WTC11 (cell line): Measurements from ENCODE around the gene NPFFR1. TPM values are rescaled to one million over a fixed set of nuclear protein-coding genes. Genes with fewer than 3 reads are reported as not detected.

ENCODE experiments used
- ATAC-seq: fragments of 200-7000 bp; cut with Tn5 transposase; 2 replicates; pipeline ENCODE4 v1.10.0; 2021; ENCODE audit warnings: mild to moderate bottlenecking, moderate library complexity
- CTCF ChIA-PET: fragments of 300-600 bp; sonication (Branson Sonifier 250); formaldehyde crosslinking; loops from one replicate; lab custom pipeline; 2021; ENCODE audit warnings: antibody characterized with exemption; lab: Charles Lee
- POLR2A ChIA-PET: fragments of 350-600 bp; sonication (Branson Sonifier 250); formaldehyde crosslinking; loops from one replicate; lab custom pipeline; 2021; ENCODE audit warnings: antibody characterized with exemption; lab: Charles Lee
- DNase-seq: peaks from one replicate; pipeline ENCODE4 v3.0.0; 2021; ENCODE audit warnings: low spot score
- H3K27ac Mint-ChIP-seq: 2 replicates; pipeline ENCODE4 v1.8.0; 2021; ENCODE audit warnings: mixed read lengths
- H3K27me3 Mint-ChIP-seq: 2 replicates; pipeline ENCODE4 v1.8.0; 2021; ENCODE audit warnings: low read depth, mild to moderate bottlenecking, moderate library complexity, mixed read lengths
- H3K36me3 Mint-ChIP-seq: 2 replicates; pipeline ENCODE4 v1.8.0; 2021; ENCODE audit warnings: mixed read lengths
- H3K4me1 Mint-ChIP-seq: 2 replicates; pipeline ENCODE4 v1.8.0; 2022; ENCODE audit warnings: mixed read lengths
- H3K4me3 Mint-ChIP-seq: 2 replicates; pipeline ENCODE4 v1.8.0; 2021; ENCODE audit warnings: mild to moderate bottlenecking, moderate library complexity, mixed read lengths
- H3K9me3 Mint-ChIP-seq: 2 replicates; pipeline ENCODE4 v1.8.0; 2021; ENCODE audit warnings: mixed read lengths
- CREB1 ChIP-seq: sonication (generic); formaldehyde crosslinking; IDR thresholded peaks from 2 replicates; pipeline ENCODE4 v1.8.0; 2023; ENCODE audit warnings: mild to moderate bottlenecking, missing genetic modification reagents
- CREM ChIP-seq: sonication (generic); formaldehyde crosslinking; IDR thresholded peaks from 2 replicates; pipeline ENCODE4 v1.8.1; 2022; ENCODE audit warnings: mild to moderate bottlenecking, missing genetic modification reagents, moderate library complexity
- ETV6 ChIP-seq: sonication (generic); formaldehyde crosslinking; IDR thresholded peaks from 2 replicates; pipeline ENCODE4 v1.8.1; 2022; ENCODE audit warnings: mild to moderate bottlenecking, missing genetic modification reagents
- NFYB ChIP-seq: sonication (generic); formaldehyde crosslinking; conservative IDR thresholded peaks from 2 replicates; pipeline ENCODE4 v1.8.0; 2022; ENCODE audit warnings: low read depth, missing genetic modification reagents
- NR2C2 ChIP-seq: sonication (generic); formaldehyde crosslinking; IDR thresholded peaks from 2 replicates; pipeline ENCODE4 v1.8.0; 2022; ENCODE audit warnings: mild to moderate bottlenecking, missing genetic modification reagents
- PRRX2 ChIP-seq: fragments of 250-450 bp; sonication (Bioruptor Pico); IDR thresholded peaks from 2 replicates; pipeline ENCODE4 v1.8.0; 2021; ENCODE audit warnings: mild to moderate bottlenecking
- SMAD3 ChIP-seq: sonication (generic); formaldehyde crosslinking; IDR thresholded peaks from 2 replicates; pipeline ENCODE4 v1.8.0; 2022; ENCODE audit warnings: missing genetic modification reagents, mild to moderate bottlenecking, borderline replicate concordance
- SP1 ChIP-seq: sonication (generic); formaldehyde crosslinking; conservative IDR thresholded peaks from 2 replicates; pipeline ENCODE4 v1.8.1; 2022; ENCODE audit warnings: missing genetic modification reagents
- ZNF219 ChIP-seq: sonication (generic); formaldehyde crosslinking; IDR thresholded peaks from 2 replicates; pipeline ENCODE4 v1.8.0; 2023; ENCODE audit warnings: missing genetic modification reagents, mild to moderate bottlenecking, borderline replicate concordance
- ZNF232 ChIP-seq: sonication (generic); formaldehyde crosslinking; IDR thresholded peaks from 2 replicates; pipeline ENCODE4 v1.8.0; 2022; ENCODE audit warnings: mild to moderate bottlenecking, missing genetic modification reagents
- ZNF416 ChIP-seq: fragments of 250-450 bp; sonication (Bioruptor Pico); IDR thresholded peaks from 2 replicates; pipeline ENCODE4 v1.9.0; 2021; ENCODE audit warnings: mild to moderate bottlenecking, inconsistent platforms
- ZNF671 ChIP-seq: fragments of 250-450 bp; sonication (Bioruptor Pico); IDR thresholded peaks from 2 replicates; pipeline ENCODE4 v1.8.0; 2021; ENCODE audit warnings: mild to moderate bottlenecking
- total RNA-seq: library from RNA; stranded (reverse); gene quantifications from 3 replicates; pipeline ENCODE4 v1.2.3, GENCODE V29; 2021
- TF ChIP-seq, protein P1 (sequence below): sonication (generic); formaldehyde crosslinking; IDR thresholded peaks from 2 replicates; pipeline ENCODE4 v1.8.0; 2023; ENCODE audit warnings: mild to moderate bottlenecking, missing genetic modification reagents
- TF ChIP-seq, protein P2 (sequence below): sonication (generic); formaldehyde crosslinking; IDR thresholded peaks from 2 replicates; pipeline ENCODE4 v1.8.1; 2023; ENCODE audit warnings: mild to moderate bottlenecking, missing genetic modification reagents, moderate library complexity
- TF ChIP-seq, protein P3 (sequence below): fragments of 250-450 bp; sonication (Bioruptor Pico); conservative IDR thresholded peaks from 2 replicates; pipeline ENCODE4 v1.9.0; 2021; ENCODE audit warnings: mild to moderate bottlenecking
- TF ChIP-seq, protein P4 (sequence below): sonication (generic); formaldehyde crosslinking; IDR thresholded peaks from 2 replicates; pipeline ENCODE4 v1.8.0; 2022; ENCODE audit warnings: mild to moderate bottlenecking, missing genetic modification reagents
- TF ChIP-seq, protein P5 (sequence below): sonication (generic); formaldehyde crosslinking; IDR thresholded peaks from 2 replicates; pipeline ENCODE4 v1.8.0; 2023; ENCODE audit warnings: missing genetic modification reagents, mild to moderate bottlenecking, borderline replicate concordance

Gene NPFFR1
- total RNA-seq, 1 experiment from 2014 or later: 0.04 TPM

DNA sequence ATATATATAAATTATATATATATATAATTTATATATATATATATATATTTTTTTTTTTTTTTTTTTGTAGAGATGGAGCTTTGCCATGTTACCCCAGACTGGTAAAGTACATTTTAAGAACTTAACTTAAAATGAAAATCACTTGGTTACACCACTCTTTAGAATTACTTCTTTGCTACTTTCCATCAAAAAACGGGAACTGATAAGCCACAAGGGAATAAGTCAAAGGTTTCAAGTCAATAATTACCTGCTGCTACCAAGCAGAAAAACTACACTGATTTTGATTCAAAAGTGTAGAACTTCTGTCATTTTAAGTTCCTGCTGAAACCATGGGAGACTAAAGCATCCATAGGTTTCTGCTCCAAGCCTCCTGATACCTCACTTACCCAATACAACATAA is 62.8 kb downstream of the NPFFR1 start (continued):
- TF ChIP-seq, protein P1, sequence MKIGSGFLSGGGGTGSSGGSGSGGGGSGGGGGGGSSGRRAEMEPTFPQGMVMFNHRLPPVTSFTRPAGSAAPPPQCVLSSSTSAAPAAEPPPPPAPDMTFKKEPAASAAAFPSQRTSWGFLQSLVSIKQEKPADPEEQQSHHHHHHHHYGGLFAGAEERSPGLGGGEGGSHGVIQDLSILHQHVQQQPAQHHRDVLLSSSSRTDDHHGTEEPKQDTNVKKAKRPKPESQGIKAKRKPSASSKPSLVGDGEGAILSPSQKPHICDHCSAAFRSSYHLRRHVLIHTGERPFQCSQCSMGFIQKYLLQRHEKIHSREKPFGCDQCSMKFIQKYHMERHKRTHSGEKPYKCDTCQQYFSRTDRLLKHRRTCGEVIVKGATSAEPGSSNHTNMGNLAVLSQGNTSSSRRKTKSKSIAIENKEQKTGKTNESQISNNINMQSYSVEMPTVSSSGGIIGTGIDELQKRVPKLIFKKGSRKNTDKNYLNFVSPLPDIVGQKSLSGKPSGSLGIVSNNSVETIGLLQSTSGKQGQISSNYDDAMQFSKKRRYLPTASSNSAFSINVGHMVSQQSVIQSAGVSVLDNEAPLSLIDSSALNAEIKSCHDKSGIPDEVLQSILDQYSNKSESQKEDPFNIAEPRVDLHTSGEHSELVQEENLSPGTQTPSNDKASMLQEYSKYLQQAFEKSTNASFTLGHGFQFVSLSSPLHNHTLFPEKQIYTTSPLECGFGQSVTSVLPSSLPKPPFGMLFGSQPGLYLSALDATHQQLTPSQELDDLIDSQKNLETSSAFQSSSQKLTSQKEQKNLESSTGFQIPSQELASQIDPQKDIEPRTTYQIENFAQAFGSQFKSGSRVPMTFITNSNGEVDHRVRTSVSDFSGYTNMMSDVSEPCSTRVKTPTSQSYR (CRISPR knock-in tag): no peak
- TF ChIP-seq, protein P2, sequence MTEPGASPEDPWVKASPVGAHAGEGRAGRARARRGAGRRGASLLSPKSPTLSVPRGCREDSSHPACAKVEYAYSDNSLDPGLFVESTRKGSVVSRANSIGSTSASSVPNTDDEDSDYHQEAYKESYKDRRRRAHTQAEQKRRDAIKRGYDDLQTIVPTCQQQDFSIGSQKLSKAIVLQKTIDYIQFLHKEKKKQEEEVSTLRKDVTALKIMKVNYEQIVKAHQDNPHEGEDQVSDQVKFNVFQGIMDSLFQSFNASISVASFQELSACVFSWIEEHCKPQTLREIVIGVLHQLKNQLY (CRISPR knock-in tag): no peak
- no peak for TF ChIP-seq ZNF416
- TF ChIP-seq, protein P3, sequence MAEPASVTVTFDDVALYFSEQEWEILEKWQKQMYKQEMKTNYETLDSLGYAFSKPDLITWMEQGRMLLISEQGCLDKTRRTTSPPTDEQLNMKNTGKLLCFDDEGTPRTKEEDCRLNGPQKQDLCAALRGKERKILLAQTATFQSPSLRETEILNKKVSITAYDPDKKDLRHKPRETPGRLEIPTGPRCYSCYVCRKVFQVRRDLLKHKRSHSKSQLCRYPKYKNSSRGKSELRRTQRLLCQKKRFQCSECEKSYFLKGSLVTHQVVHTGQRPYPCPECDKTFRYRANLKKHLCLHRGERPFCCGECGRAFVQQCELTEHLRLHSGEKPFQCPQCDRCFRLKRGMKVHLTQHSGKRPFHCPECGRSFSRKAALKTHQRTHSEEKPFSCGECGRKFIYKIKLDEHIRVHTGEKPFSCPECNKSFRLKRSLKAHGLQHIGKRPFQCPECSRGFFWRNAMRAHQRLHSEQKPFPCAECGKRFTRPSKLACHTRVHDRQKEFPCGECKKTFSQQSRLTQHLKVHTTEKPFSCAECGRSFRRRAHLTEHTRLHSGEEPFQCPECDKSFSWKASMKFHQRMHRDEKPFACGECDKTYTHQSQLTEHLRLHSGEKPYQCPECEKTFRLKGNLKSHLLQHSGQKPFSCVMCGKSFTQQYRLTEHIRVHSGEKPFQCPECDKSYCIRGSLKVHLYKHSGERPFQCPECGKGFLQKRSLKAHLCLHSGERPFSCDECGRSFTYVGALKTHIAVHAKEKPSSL (CRISPR knock-in tag): no peak
- TF ChIP-seq SP1 (CRISPR knock-in tag): no peak
- TF ChIP-seq ZNF671 (CRISPR knock-in tag): no peak
- no peak for TF ChIP-seq ZNF219 (CRISPR knock-in tag)

DNA sequence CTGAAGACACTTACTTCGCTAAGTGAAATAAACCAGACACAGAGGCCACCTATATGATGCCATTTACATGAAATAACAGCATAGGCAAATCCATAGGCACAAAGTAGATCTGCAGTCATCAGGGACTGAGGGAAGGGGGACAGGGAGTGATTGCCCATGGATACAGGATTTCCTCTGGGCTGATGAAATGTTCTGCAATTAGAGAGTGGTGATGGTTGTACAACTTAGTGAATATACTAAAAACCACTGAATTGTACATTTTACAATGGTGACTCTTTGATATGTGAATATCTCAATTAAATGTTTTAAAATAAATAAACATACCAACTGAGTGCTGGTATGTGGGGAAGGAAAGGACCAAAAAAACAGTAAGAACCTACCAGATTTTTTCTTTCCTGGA is 70.9 kb downstream of the NPFFR1 start:
- Mint-ChIP-seq H3K27ac (no peak overlapping the region), H3K4me1 (no peaks in the 10 kb centered on the region), H3K27me3 (no peaks in the 10 kb centered on the region), H3K9me3 (no peaks in the 10 kb centered on the region), H3K4me3 (no peak overlapping the region), H3K36me3 (peaks cover 48% of the 10 kb centered on the region)
- ChIA-PET POLR2A (no interaction called here), CTCF (no interaction called here)
- ATAC-seq: no peak
- DNase-seq: no peak
- no peak for TF ChIP-seq CREB1
- TF ChIP-seq, protein P1 (CRISPR knock-in tag): no peak
- TF ChIP-seq ETV6 (CRISPR knock-in tag): no peak
- no peak for TF ChIP-seq NFYB
- TF ChIP-seq, protein P4, sequence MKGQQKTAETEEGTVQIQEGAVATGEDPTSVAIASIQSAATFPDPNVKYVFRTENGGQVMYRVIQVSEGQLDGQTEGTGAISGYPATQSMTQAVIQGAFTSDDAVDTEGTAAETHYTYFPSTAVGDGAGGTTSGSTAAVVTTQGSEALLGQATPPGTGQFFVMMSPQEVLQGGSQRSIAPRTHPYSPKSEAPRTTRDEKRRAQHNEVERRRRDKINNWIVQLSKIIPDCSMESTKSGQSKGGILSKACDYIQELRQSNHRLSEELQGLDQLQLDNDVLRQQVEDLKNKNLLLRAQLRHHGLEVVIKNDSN (CRISPR knock-in tag): no peak
- TF ChIP-seq SMAD3 (CRISPR knock-in tag): no peak

DNA sequence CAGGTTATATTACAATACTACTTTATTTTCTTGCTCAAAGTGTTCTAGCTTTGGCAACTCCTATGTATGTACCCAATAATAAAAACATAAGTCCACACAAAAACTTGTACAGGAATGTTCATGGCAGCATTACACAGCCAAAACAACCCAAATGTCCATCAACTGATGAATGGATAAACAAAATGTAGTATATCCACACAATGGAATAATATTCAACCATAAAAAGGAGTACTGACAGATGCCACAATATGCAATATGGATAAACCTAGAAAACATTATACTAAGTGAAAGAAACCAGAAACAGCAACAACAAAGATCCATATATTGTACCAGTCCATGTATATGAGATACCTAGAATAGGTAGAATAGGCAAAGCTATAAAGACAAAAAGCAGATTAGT is 71.5 kb downstream of the NPFFR1 start:
- no peaks in the 10 kb centered on the region for H3K9me3 Mint-ChIP-seq
- no peaks in the 10 kb centered on the region for H3K27me3 Mint-ChIP-seq
- H3K27ac Mint-ChIP-seq: no peak overlapping the region
- peaks cover 49% of the 10 kb centered on the region for H3K36me3 Mint-ChIP-seq
- POLR2A ChIA-PET: no interaction called here
- no peak overlapping the region for H3K4me3 Mint-ChIP-seq
- DNase-seq: no peak
- CTCF ChIA-PET: no interaction called here
- no peaks in the 10 kb centered on the region for H3K4me1 Mint-ChIP-seq
- no peak for ATAC-seq
- TF ChIP-seq NR2C2 (CRISPR knock-in tag) (no peak), PRRX2 (CRISPR knock-in tag) (no peak), ZNF232 (CRISPR knock-in tag) (no peak), CREM (CRISPR knock-in tag) (no peak), ZNF416 (no peak)
- TF ChIP-seq, protein P5, sequence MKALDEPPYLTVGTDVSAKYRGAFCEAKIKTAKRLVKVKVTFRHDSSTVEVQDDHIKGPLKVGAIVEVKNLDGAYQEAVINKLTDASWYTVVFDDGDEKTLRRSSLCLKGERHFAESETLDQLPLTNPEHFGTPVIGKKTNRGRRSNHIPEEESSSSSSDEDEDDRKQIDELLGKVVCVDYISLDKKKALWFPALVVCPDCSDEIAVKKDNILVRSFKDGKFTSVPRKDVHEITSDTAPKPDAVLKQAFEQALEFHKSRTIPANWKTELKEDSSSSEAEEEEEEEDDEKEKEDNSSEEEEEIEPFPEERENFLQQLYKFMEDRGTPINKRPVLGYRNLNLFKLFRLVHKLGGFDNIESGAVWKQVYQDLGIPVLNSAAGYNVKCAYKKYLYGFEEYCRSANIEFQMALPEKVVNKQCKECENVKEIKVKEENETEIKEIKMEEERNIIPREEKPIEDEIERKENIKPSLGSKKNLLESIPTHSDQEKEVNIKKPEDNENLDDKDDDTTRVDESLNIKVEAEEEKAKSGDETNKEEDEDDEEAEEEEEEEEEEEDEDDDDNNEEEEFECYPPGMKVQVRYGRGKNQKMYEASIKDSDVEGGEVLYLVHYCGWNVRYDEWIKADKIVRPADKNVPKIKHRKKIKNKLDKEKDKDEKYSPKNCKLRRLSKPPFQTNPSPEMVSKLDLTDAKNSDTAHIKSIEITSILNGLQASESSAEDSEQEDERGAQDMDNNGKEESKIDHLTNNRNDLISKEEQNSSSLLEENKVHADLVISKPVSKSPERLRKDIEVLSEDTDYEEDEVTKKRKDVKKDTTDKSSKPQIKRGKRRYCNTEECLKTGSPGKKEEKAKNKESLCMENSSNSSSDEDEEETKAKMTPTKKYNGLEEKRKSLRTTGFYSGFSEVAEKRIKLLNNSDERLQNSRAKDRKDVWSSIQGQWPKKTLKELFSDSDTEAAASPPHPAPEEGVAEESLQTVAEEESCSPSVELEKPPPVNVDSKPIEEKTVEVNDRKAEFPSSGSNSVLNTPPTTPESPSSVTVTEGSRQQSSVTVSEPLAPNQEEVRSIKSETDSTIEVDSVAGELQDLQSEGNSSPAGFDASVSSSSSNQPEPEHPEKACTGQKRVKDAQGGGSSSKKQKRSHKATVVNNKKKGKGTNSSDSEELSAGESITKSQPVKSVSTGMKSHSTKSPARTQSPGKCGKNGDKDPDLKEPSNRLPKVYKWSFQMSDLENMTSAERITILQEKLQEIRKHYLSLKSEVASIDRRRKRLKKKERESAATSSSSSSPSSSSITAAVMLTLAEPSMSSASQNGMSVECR: no peak
